Thyroid gland (tissue), 4 donors: ENCODE measurements around the gene B3GNT7. TPM values are rescaled to one million over a fixed set of nuclear protein-coding genes. Genes with fewer than 3 reads are reported as not detected.
"Not testable (repeated sequence)": the region's sequence is repeated elsewhere in the genome, so short reads cannot be mapped to it uniquely, and the experiment has no call there.

Source experiments
- DNase-seq, 2 donors: peaks; one replicate each; pipeline ENCODE4 v3.0.0-alpha.2; 2019
- H3K27ac ChIP-seq, 3 donors: fragments of 200-600 bp; sonication (generic); 1 replicate in 2 of 3; 2 replicates in 1 of 3; pipeline ENCODE4 v1.5.1; 2016 to 2019; ENCODE audit warnings: mild to moderate bottlenecking in 1 of 3, moderate library complexity in 1 of 3
- H3K27me3 ChIP-seq: fragments of 200-600 bp; sonication (generic); one replicate; pipeline ENCODE4 v1.5.1; 2019
- H3K36me3 ChIP-seq, 2 donors: fragments of 200-600 bp; sonication (generic); one replicate each; pipeline ENCODE4 v1.5.1; 2016 to 2019
- H3K4me1 ChIP-seq, 2 donors: fragments of 200-600 bp; sonication (generic); one replicate each; pipeline ENCODE4 v1.5.1; 2017 to 2019
- H3K4me3 ChIP-seq, 3 donors: fragments of 200-600 bp; sonication (generic); replicated peaks in 1 of 3; 1 replicate in 2 of 3; 2 replicates in 1 of 3; pipeline ENCODE4 v1.5.1; 2016; ENCODE audit warnings: mild to moderate bottlenecking in 1 of 3
- H3K9me3 ChIP-seq: fragments of 200-600 bp; sonication (generic); one replicate; pipeline ENCODE4 v1.5.1; 2017
- CTCF ChIP-seq, 6 experiments: fragments of 200-600 bp in 3 of 6; fragments of 450-650 bp in 3 of 6; sonication (generic) in 3 of 6; IDR thresholded peaks; one replicate each; pipeline ENCODE4 v1.5.1; 2016 to 2019; ENCODE audit warnings: antibody characterized with exemption in 6 of 6, mild to moderate bottlenecking in 2 of 6, inconsistent platforms in 1 of 6, moderate library complexity in 1 of 6
- POLR2A ChIP-seq, 2 donors: fragments of 450-650 bp; IDR thresholded peaks; one replicate each; pipeline ENCODE4 v1.6.1; 2017; ENCODE audit warnings: antibody characterized with exemption in 2 of 2, mild to moderate bottlenecking in 2 of 2, moderate library complexity in 1 of 2
- WGBS, 2 donors: methylation state at CpG; one replicate each; pipeline ENCODE4 v1.1.5; 2017; 5-methylcytosine and 5-hydroxymethylcytosine counted together
- intact Hi-C: fragments of 100-400 bp; cut with DNase I; formaldehyde crosslinking; loops from one replicate; pipeline ENCODE4 v1.15.1; 2023
- total RNA-seq, 4 donors: library from RNA; depleted of rRNA; stranded (reverse); fragments of >200 nt; gene quantifications; one replicate each; pipeline ENCODE4 v1.2.3, GENCODE V29; 2016

Gene B3GNT7
- total RNA-seq, 4 donors from 2014 or later, result 6.5 to 19.2 (median 7.8) TPM

GRCh38 chr2:231348704-231349373 is 46.7 kb upstream of the B3GNT7 start:
- Histone ChIP-seq H3K27ac (no peak overlapping the region), H3K4me3 (no peak overlapping the region), H3K27me3 (no peaks in the 10 kb centered on the region), H3K36me3 (no peaks in the 10 kb centered on the region), H3K4me1 (no peaks in the 10 kb centered on the region), H3K9me3 (no peaks in the 10 kb centered on the region)
- TF ChIP-seq POLR2A (IDR thresholded peaks at IDR 0.05) (no peak), CTCF (IDR thresholded peaks at IDR 0.05) (no peak)
- DNase-seq, result no peak
- WGBS, 2 donors, result 83 to 93% methylated on average over 5 of the region's 5 CpGs
- intact Hi-C loops, result no loop called here

DNA sequence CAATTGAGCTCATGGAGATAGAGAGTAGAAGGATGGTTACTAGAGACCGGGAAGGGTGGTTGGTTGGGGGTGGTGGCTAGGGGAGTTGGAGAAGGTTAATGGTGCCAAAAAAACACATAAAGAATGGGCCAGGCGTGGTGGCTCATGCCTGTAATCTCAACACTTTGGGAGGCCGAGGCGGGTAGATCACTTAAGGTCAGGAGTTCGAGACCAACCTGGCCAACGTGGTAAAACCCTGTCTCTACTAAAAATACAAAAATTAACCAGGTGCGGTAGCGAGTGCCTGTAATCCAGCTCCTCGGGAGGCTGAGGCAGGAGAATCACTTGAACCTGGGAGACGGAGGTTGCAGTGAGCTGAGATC is 46.2 kb upstream of the B3GNT7 start:
- DNase-seq, H3K9me3 ChIP-seq, H3K4me1 ChIP-seq, intact Hi-C loops, H3K27ac ChIP-seq, H3K36me3 ChIP-seq, H3K4me3 ChIP-seq, H3K27me3 ChIP-seq: not testable (repeated sequence)
- 94 to 96% methylated on average over 10 of the region's 10 CpGs for WGBS, 2 donors

DNA sequence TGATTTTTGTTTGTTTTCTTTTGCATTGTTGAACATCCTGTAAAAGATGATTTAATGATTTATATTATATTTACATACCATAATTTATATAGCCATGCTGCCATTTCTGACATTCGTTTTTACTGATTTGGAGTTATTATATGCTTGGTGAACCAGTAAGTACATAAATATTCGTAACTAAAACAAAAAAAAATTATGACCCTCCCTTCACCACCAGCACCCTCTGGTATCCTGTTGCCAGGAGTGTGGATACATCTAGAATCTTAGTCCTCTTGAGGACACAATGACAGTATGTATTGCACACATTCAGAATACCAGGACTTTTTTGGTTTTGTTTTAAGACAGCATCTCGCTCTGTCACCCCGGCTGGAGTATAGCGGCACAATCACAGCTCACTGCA is 43.9 kb upstream of the B3GNT7 start:
- H3K9me3 ChIP-seq, result no peaks in the 10 kb centered on the region
- H3K4me1 ChIP-seq, result no peaks in the 10 kb centered on the region
- intact Hi-C loops, result no loop called here
- no peak for DNase-seq
- H3K36me3 ChIP-seq, result no peaks in the 10 kb centered on the region
- TF ChIP-seq CTCF (IDR thresholded peaks at IDR 0.05), result no peak
- TF ChIP-seq POLR2A (IDR thresholded peaks at IDR 0.05), result no peak
- no peaks in the 10 kb centered on the region for H3K27me3 ChIP-seq
- no peak overlapping the region for H3K4me3 ChIP-seq
- H3K27ac ChIP-seq, result no peak overlapping the region
- WGBS, 2 donors, result 93 to 95% methylated on average over 5 of the region's 5 CpGs

DNA sequence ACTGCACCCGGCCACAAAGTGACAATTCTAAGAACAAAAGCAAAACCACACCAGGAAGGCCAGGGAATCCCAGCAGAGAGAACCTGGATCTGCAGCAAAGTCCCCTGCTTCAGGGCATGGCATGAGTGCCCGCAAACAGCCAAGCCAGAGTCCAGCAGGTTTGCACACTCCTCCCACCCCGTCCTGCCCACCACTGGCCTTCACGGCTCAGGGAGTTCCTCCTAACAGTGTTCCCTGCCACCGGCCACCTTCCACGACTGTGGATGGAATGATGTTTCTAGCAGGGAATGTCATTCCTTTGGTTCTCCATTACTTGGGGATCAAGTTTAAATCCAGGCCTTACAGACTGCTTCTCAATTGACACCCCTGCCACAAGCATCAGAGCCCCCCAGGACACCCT is 42.0 kb upstream of the B3GNT7 start:
- whole genome bisulfite sequencing, 2 donors, result 90 to 94% methylated on average over 5 of the region's 6 CpGs
- no peak for DNase-seq
- H3K27ac ChIP-seq, result no peak overlapping the region
- intact Hi-C loops, result no loop called here
- H3K27me3 ChIP-seq, result no peaks in the 10 kb centered on the region
- TF ChIP-seq POLR2A (IDR thresholded peaks at IDR 0.05) (no peak), CTCF (IDR thresholded peaks at IDR 0.05) (no peak)
- H3K36me3 ChIP-seq, result no peaks in the 10 kb centered on the region
- H3K4me1 ChIP-seq, result no peaks in the 10 kb centered on the region
- H3K4me3 ChIP-seq, result no peak overlapping the region
- H3K9me3 ChIP-seq, result no peaks in the 10 kb centered on the region

GRCh38 chr2:231355508-231356465 is 39.7 kb upstream of the B3GNT7 start:
- Histone ChIP-seq H3K36me3 (no peaks in the 10 kb centered on the region), H3K4me3 (no peak overlapping the region), H3K4me1 (no peaks in the 10 kb centered on the region), H3K27ac (no peak overlapping the region), H3K27me3 (no peaks in the 10 kb centered on the region), H3K9me3 (no peaks in the 10 kb centered on the region)
- DNase-seq, result no peak
- WGBS, 2 donors, result 79 to 88% methylated on average over 21 to 27 of the region's 28 CpGs
- TF ChIP-seq CTCF (IDR thresholded peaks at IDR 0.05), result no peak
- TF ChIP-seq POLR2A (IDR thresholded peaks at IDR 0.05), result no peak
- intact Hi-C loops, result no loop called here
